OCI-M1 (cell line): ENCODE data around the gene PIP5KL1.
A peak's percentile ranks its signal among the peaks of the same experiment; 100 is the strongest.
"Not testable (repeated sequence)": the region's sequence is repeated elsewhere in the genome, so short reads cannot be mapped to it uniquely, and the experiment has no call there.

Experiments used
- DNase-seq: peaks from one replicate; lab custom pipeline; 2025; lab: John Stamatoyannopoulos, UW

The PIP5KL1 gene

DNA sequence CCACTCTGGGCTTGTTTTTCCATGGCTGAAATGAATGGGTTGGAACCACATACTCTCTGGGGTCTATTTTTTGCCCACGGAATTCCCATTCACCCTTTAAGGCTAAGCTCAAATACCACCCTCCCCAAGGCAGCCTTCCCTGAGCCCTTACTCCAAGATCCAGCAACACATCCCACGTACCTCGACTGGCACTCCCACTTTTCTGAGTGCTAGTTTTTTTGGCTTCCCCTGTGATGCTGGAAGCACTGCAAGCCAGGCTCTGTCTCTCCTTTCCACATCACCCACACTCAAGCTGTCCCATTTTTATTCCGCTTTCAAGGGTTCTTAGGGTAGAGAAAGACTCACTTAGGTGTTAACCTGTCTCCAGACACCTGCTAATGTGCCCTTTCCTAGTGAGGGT is 37.2 kb downstream of the PIP5KL1 start:
- no peak for DNase-seq

- no peak for DNase-seq
Observed at GRCh38 chr9:127892831-127893230, 37.7 kb downstream of the PIP5KL1 start.

- DNase-seq, result no peak
Observed at GRCh38 chr9:127890053-127890452, 40.5 kb downstream of the PIP5KL1 start.

DNA sequence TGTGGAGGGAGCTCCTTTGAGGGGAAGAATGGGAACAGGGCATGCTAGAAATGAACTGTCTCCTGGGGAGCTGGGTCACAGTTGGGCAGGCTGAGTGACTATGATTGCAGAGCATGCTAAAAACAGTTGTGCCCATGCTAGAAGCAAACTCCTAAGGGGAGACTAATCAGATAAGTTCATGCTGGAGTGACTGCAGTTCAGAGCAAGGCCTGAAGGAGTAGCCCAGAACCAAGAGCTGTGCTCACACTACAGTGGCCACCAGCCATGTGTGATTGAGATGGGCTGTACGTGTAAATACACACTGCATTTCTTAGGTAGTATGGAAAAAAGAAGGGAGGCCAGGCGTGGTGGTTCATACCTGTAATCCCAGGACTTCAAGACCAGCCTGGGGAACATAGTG is 42.8 kb downstream of the PIP5KL1 start:
- peak; percentile 41 for DNase-seq

DNA sequence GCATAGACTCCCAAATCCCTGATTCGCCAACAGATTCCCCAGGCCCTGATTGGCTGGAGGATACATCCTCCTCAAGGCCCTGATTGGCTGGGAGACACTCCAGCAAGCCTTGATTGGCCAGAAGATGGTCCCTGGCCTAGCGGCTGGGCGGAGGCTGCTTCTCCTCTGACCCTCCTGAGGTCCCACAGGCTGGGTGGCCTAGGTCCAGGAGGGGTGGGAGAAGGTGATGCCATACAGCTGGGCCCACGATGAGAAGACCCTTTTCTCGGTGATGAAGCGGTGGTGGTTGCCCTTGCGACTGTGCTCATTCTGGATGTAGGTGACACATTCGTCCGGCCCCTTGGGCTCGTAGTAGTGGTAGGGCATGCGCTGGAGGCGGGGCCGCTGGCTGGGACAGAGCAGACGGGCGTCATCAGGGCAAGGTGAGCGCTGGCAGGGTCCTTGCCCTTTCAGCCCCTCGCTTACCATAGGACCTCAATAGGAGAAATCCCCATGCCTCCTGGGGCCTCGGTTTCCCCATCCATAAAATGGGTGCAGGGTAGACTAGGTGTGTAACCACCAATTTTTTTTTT is 44.1 kb downstream of the PIP5KL1 start:
- no peak for DNase-seq

DNA sequence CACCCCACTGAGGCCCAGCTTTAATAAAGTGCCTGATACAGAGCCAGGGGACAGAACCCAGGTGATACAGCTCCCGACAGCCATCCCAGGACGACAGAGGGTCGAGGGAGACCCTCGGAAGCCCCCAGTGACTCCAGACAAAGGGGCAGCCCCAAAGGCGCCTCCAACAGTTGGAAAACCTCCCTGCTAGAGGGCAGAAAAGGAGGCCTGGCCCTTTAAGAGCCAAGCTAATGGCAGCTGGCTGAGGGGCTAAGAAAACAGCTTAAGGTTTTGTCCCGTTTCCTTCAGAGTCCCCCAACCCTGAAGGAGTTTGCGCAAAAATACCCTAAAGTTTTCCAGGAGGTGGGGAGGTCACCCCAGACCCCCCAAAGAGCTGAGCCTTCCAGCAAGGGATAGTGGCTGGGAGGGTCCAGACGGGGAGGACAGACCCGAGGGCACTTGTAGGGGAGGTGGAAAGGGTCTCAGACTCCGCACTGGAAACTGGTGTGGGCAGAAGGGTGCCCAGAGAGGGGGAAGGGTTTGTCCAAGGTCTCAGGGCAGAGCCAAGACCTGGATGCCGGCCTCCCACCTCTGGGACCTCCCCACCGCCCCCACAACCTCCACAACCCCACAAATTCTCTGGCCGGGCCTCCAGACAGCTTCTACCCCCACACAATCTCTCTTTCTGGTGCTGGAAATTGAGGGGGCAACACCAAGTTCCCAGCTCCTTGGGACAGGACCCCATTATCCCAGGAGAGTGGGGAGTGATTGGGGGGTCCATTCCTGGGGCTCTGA is 44.9 kb downstream of the PIP5KL1 start:
- DNase-seq, result no peak

GRCh38 chr9:127884976-127885490 is 45.5 kb downstream of the PIP5KL1 start:
- DNase-seq, result no peak

- DNase-seq, result peak; percentile 20
Observed at GRCh38 chr9:127884427-127884911, 46.1 kb downstream of the PIP5KL1 start.

- DNase-seq, result no peak
Observed at GRCh38 chr9:127883959-127884358, 46.6 kb downstream of the PIP5KL1 start.

- not testable (repeated sequence) for DNase-seq
Observed at GRCh38 chr9:127881715-127882114, 48.9 kb downstream of the PIP5KL1 start.

- DNase-seq, result no peak
Observed at GRCh38 chr9:127880143-127880542, 50.4 kb downstream of the PIP5KL1 start.

GRCh38 chr9:127878652-127879390 is 51.8 kb downstream of the PIP5KL1 start:
- DNase-seq, result no peak

DNA sequence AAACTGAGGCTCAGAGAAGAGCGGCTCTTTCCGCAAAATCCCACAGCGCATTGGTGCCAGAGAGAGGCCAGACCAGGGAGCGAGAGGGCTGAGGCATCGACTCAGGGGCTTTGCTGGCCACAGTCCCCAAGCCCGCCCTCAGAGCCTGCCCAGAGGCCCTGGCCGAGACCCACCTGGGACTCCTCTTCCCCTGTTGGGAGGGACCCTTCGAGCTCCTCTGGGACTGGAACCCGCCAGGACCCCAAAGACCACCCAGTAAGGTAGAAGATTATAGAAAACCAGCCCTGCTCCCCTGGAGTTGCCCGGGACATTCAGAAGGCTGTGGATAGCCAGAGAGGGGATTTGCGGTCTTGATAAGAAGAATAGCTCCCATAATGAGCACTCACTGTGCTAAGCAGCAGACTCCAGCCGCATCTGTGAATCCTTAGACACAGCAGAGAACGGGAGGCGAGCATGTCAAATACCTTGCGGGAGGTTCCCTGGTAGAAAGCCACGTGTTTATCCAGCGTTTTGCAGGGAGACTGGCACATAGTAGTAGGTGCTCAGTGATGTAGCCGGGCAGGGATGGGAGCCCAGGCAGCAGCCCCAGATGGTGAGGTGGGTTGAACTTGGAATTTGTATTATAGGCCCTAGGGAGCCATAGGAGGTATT is 52.5 kb downstream of the PIP5KL1 start:
- peak; percentile 49 for DNase-seq

DNA sequence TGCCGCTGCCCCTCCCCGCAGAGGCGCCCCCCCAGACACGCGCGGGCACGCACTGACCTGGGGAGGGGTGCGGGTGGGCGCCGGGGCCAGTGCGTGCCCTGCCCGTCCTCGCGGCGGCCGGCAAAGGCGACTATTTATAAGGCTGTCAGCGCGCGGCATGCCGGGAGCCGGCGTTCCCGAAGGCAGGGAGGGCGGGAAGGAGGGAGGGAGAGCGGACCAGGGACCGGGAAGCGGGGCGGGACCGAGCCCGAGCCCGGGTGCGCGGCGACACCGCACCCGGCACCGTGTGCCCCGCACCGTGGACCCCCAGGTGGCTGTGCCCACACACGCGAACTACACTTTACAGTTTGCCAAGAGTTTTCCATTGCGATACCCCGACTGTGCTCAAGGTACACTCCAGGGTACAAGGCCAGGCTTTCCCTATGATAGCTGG is 53.0 kb downstream of the PIP5KL1 start, which contains the start of gene AK1:
TSS of gene AK1 (minus strand) at position 110 of the 433 bp plus-strand sequence. CDS start 3,058 bp downstream, outside the sequence.
- DNase-seq, result peak; percentile 36

GRCh38 chr9:127876764-127877562 is 53.6 kb downstream of the PIP5KL1 start:
- DNase-seq, result no peak

DNA sequence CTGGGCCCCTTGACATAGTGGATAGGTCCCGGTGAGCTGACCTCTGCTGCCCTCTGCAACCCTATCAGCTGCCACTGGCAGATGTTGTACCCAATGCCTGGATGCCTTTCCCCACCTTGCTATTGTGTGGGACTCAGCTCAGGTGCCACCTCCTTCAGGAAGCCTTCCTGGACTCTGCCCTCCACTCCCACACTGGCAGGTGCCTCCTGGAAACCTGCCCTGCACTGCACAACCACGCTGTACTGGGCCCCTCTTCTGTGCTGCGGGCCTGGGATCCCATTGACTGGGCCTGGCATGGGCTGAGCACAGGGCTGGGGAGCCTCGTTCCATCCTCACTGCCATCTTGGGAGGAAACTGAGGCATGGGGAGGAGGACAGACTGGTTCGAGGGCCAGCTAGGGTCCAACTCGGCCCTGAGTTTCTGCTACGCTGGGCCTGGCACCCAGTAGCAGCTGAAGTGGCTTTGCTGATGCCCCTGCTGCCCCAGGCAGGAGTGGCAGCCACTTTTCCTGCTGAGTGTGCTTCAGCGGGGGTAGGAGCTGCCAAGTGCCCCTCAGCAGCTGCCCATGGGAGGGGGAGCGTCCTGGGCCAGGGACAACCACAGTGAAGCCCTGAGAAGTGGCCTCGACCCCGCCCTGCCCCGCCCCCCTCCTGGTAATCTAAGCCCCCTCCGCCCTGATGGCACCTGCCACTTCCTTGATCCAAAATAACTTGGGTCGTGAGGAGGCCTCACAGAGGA is 54.4 kb downstream of the PIP5KL1 start:
- no peak for DNase-seq

DNA sequence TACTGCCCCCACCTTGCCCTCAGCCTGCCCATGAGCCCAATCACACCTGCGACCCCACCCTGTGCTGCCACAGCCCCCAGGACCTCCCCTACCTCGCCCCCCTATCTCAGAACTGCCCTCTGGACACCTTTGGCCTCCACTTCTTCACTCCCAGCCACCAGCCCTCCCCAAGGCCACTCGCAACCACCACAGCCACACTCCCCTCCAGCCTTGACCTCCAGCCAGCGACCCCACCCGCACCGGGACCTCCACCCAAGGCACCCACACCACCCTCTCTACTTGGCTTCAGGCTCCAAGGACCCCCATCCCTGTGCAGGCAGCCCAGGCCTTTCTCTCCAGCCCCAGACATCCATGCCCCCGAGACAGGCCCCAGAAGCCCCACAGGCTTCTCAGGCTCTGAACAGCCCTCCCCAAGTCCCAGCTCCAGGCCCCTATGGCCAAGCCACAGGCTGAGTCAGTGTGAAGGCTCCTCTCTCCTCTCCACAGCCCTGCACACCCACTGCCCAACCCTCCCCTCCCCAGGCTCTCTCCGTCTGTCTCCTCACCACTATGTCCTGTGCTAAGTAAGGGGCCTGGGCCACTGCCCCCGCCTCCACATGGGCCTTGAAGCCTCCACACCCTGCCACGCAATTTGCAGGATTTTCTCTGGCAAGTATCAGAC is 55.1 kb downstream of the PIP5KL1 start:
- no peak for DNase-seq

DNA sequence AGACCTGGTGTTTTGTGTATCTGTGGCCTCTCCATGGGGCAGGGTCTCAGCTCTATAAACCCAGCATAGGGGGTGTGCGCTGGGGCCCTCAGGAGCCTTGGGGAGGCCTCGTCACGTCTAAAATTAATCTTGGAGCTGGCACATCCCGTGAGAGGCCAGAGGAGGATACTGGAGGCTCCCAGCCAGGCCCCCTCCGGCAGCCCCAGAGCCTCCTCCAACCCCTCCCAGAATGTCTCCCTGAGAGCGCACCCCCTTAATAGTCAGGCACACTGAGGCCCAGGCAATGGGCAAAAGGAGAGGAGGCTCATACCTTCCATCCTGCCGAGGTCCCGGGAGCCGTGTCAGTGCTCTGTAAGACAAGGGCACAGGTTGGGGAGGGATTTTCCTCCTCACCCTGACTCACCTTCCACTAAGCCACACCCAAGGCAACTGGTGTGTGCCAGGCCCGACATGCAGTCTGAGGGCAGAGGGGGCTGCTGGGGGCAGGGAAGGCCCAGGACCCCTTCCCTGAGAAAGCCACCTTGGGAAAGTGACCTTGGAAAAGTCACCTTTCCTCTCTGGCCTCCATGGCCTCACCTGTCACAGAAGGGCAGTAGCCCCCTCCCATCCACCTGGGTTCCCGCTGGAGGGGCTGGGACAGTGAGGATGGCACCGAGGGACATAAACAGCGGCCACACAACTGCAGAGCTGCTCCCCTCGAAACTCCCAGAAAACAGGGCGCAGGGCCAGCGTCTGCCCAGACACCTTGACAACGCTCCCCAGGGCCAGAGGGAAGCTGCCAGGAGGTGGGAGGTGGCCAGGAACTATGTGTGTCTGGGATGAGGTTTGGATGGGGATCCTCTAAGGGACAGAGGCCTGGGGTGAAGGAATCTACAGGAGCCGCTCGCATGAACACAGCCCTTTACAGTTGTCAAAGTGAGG is 56.0 kb downstream of the PIP5KL1 start:
- DNase-seq, result no peak

GRCh38 chr9:127873886-127874285 is 56.7 kb downstream of the PIP5KL1 start:
- DNase-seq, result no peak
